IPS-18c (cell line): Measurements from ENCODE around the gene PARM1.

Experiments used
- H3K4me3 ChIP-seq: 2 replicates; pipeline ENCODE4 v1.7.0; 2013; ENCODE audit warnings: low read depth, mild to moderate bottlenecking, low read length, moderate library complexity; ENCODE audit not compliant: insufficient read depth
- H3K9me3 ChIP-seq: one replicate; pipeline ENCODE4 v1.6.1; 2013; ENCODE audit warnings: mild to moderate bottlenecking, low read length, moderate library complexity; ENCODE audit not compliant: control insufficient read depth, insufficient read depth

PARM1 gene

GRCh38 chr4:75037252-75037651 is 104.3 kb downstream of the PARM1 start:
- no peak overlapping the region for H3K4me3 ChIP-seq

GRCh38 chr4:75038376-75038775 is 105.5 kb downstream of the PARM1 start:
- Histone ChIP-seq H3K9me3 (no peaks in the 10 kb centered on the region), H3K4me3 (no peak overlapping the region)

More at GRCh38 chr4:75037252-75037651, 104.3 kb downstream of the PARM1 start:
- no peaks in the 10 kb centered on the region for H3K9me3 ChIP-seq

GRCh38 chr4:75040703-75041102 is 107.8 kb downstream of the PARM1 start:
- Histone ChIP-seq H3K4me3 (no peak overlapping the region), H3K9me3 (no peaks in the 10 kb centered on the region)

GRCh38 chr4:75042601-75043208 is 109.8 kb downstream of the PARM1 start:
- Histone ChIP-seq H3K4me3 (no peak overlapping the region), H3K9me3 (no peaks in the 10 kb centered on the region)

- Histone ChIP-seq H3K9me3 (no peaks in the 10 kb centered on the region), H3K4me3 (no peak overlapping the region)
Observed at GRCh38 chr4:75046226-75046625, 113.3 kb downstream of the PARM1 start.

GRCh38 chr4:75046641-75047040 is 113.7 kb downstream of the PARM1 start:
- H3K4me3 ChIP-seq = no peak overlapping the region
- no peaks in the 10 kb centered on the region for H3K9me3 ChIP-seq

- Histone ChIP-seq H3K4me3 (no peak overlapping the region), H3K9me3 (no peaks in the 10 kb centered on the region)
Observed at GRCh38 chr4:75048208-75048879, 115.4 kb downstream of the PARM1 start.

- no peak overlapping the region for H3K4me3 ChIP-seq
- H3K9me3 ChIP-seq = no peaks in the 10 kb centered on the region
Observed at GRCh38 chr4:75051431-75051830, 118.5 kb downstream of the PARM1 start.

GRCh38 chr4:75053352-75053751 is 120.4 kb downstream of the PARM1 start:
- Histone ChIP-seq H3K9me3 (no peaks in the 10 kb centered on the region), H3K4me3 (no peak overlapping the region)

- no peak overlapping the region for H3K4me3 ChIP-seq
- no peaks in the 10 kb centered on the region for H3K9me3 ChIP-seq
Observed at GRCh38 chr4:75054078-75054477, 121.2 kb downstream of the PARM1 start.

GRCh38 chr4:75056277-75056676 is 123.4 kb downstream of the PARM1 start:
- no peaks in the 10 kb centered on the region for H3K9me3 ChIP-seq
- no peak overlapping the region; the same call in 1 of the 2 replicates for H3K4me3 ChIP-seq

- no peaks in the 10 kb centered on the region for H3K9me3 ChIP-seq
- no peak overlapping the region for H3K4me3 ChIP-seq
Observed at GRCh38 chr4:75057369-75057768, 124.5 kb downstream of the PARM1 start.

- H3K4me3 ChIP-seq = no peak overlapping the region
- no peaks in the 10 kb centered on the region for H3K9me3 ChIP-seq
Observed at GRCh38 chr4:75058486-75058885, 125.6 kb downstream of the PARM1 start.

- Histone ChIP-seq H3K4me3 (no peak overlapping the region), H3K9me3 (no peaks in the 10 kb centered on the region)
Observed at GRCh38 chr4:75063433-75063832, 130.5 kb downstream of the PARM1 start.

GRCh38 chr4:75065909-75066308 is 133.0 kb downstream of the PARM1 start:
- H3K9me3 ChIP-seq = no peaks in the 10 kb centered on the region
- no peak overlapping the region for H3K4me3 ChIP-seq

GRCh38 chr4:75069493-75070074 is 136.7 kb downstream of the PARM1 start:
- no peak overlapping the region for H3K4me3 ChIP-seq

GRCh38 chr4:75071317-75071716 is 138.4 kb downstream of the PARM1 start:
- no peak overlapping the region for H3K4me3 ChIP-seq
- no peaks in the 10 kb centered on the region for H3K9me3 ChIP-seq

More at GRCh38 chr4:75069493-75070074, 136.7 kb downstream of the PARM1 start:
- no peaks in the 10 kb centered on the region for H3K9me3 ChIP-seq

- Histone ChIP-seq H3K9me3 (no peaks in the 10 kb centered on the region), H3K4me3 (no peak overlapping the region)
Observed at GRCh38 chr4:75080888-75081287, 148.0 kb downstream of the PARM1 start.
